IPS-18c (cell line): Measurements from ENCODE around the gene CPZ.

Experiments used
- H3K4me3 ChIP-seq: 2 replicates; pipeline ENCODE4 v1.7.0; 2013; ENCODE audit warnings: low read depth, mild to moderate bottlenecking, low read length, moderate library complexity; ENCODE audit not compliant: insufficient read depth
- H3K9me3 ChIP-seq: one replicate; pipeline ENCODE4 v1.6.1; 2013; ENCODE audit warnings: mild to moderate bottlenecking, low read length, moderate library complexity; ENCODE audit not compliant: control insufficient read depth, insufficient read depth

The CPZ gene

DNA sequence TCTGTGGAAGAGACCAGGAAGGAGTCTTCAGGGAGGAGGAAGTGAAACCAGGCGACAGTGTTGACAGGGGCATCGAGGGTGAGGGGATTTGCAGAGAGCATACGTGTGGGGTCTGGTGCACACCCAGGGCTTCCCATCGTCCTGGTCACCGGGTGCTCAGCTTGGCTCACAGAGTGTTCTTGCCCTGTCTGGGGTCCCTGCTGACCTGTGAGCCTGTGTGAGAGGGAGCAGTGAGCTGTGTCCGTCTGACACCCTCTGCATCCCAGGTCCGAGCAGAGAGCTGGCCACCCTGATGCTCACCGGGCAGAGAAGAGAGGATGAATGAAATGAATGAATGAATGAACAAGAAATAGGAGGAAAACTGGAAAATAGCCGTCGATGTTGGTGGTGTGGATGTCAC is 46.5 kb downstream of the CPZ start:
- no peak overlapping the region for H3K4me3 ChIP-seq
- no peaks in the 10 kb centered on the region for H3K9me3 ChIP-seq

DNA sequence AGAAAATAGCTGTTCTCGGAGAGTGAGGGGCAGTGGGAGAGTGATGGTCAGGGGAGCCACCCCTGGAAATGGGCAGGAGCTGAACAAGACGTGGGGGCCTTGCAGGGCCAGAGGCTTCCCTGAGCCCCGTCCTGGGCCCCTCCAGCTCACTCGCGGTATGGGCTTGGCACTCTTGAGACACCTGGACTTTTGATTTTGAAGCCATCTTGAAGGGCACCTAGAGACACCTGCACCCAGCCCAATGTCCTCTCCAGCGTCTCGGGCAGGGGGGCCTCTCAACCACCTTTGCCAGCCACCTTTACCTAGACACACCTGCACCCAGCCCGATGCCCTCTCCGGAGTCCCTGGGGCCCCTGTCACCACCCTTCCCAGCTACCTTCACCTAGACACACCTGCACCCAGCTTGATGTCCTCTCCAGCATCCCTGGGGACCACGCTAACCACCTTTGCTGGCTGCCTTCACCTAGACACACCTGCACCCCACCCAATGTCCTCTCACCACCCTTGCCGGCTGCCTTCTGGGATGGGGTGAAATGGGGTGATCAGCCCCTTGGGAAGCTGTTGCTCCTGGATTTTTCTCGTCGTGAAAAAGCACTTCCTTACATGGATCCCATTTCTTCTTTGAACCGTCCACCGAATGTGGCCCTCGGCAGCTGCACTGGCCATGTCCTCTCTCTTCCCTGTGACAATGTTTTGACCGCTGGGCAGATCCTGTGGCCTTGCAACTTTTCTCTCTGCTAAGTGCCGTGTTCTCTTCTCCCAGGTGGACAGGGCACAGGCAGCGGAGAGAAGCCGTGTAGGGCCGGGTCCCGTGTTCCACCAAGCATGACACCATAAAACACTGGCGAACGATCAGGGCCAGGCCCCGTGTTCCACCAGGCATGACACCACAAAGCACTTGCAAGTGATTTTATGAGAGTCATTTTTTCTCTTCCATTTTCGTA is 47.5 kb downstream of the CPZ start:
- H3K4me3 ChIP-seq, result no peak overlapping the region
- H3K9me3 ChIP-seq, result no peaks in the 10 kb centered on the region

DNA sequence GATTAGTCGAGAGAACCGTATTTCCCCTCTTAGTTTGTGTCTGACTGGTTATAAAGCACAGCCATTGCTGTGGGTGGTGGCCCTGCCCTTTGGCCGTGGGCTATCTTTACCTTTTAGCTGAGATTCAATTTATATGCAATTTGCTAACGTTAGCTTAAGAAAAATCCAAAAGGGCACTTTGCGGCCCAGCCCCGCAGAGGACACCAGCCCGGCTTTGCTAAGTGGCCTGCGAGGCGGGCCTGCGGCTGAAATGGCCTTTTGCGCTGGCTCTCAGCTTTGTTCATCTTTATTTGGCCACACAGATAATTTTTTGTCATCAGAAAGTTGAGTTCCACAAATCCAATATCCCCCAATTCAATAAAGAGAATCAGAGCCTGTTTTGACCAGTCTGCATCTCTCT is 48.3 kb downstream of the CPZ start:
- H3K4me3 ChIP-seq, result no peak overlapping the region
- no peaks in the 10 kb centered on the region for H3K9me3 ChIP-seq

DNA sequence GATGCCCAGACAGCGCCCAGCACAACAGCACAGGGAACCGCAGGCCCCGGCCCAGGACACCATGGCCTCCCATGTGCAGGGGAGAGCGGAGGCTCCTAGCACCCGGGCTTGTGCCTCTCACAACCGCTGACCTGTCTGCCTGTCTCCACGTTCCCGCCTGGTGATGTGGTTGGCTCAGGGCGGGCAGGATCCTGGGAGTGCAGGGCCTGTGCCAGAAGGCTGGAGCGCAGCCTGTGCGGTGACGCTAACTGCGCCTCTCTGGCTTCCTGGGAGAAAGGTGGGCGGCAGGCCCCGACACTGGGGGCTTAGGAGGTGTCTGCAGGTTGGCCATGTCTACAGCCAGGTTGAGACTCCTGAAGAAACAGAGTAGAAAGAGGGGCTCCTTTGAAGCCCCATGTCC is 48.7 kb downstream of the CPZ start:
- H3K9me3 ChIP-seq, result no peaks in the 10 kb centered on the region
- H3K4me3 ChIP-seq, result no peak overlapping the region

DNA sequence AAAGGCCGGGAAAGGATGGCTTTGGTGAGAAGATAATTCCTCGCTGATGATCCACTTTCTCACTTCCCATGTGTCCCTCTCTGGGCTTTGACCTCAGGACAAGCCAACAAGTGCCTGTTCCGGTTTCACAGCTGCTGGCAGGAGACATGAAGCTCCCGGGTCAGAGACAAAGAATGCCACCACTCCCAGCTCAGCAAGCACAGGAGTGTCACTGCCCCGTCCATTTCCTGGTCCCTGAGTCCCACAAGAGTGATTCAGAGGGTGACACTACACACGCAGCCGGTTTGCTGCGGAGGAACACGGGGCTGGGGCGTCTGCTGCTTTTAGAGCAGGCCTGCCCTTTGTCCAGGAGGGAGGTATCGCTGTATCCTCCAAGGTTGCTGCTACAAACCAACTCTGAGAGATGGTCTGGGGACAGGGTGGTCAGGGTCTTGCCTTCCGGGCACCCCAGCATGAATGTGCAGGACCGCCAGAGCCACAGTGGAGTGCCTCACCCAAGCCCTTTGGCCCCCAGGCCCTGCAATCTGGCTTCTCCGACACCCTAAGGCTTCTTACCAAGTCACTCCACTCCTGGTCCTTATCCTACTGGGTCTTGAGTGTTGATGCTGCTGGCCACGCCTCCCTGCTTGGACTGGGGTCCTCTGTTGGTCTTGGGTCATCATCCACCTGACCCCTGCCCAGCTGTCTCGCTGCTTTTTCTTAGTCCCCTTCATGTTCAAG is 49.5 kb downstream of the CPZ start:
- no peaks in the 10 kb centered on the region for H3K9me3 ChIP-seq

GRCh38 chr4:8642651-8643321 is 50.2 kb downstream of the CPZ start:
- Histone ChIP-seq H3K4me3 (no peak overlapping the region), H3K9me3 (no peaks in the 10 kb centered on the region)

More for the DNA sequence above, 49.5 kb downstream of the CPZ start:
- H3K4me3 ChIP-seq, result no peak overlapping the region

DNA sequence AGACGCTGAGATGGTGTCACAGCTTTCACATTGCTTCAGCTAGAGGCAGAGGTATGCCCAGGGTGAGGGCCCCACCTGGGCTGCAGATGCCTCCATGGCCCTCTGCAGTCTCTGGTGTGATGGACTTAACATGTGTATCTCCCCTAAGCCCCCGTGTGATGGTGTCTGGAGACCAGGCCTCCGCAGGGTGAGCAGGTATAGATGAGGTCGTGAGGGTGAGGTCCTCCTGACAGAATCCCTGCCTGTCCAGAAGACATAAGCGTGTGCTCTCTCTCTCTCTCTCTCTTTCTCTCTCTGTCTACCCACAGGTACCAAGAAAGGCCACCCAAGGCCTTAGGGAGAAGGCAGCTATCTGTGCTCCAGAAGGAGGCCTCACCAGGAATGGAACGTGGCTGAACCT is 50.9 kb downstream of the CPZ start:
- no peak overlapping the region for H3K4me3 ChIP-seq
- no peaks in the 10 kb centered on the region for H3K9me3 ChIP-seq

- Histone ChIP-seq H3K9me3 (no peaks in the 10 kb centered on the region), H3K4me3 (no peak overlapping the region)
Observed at GRCh38 chr4:8643986-8644385, 51.4 kb downstream of the CPZ start.

DNA sequence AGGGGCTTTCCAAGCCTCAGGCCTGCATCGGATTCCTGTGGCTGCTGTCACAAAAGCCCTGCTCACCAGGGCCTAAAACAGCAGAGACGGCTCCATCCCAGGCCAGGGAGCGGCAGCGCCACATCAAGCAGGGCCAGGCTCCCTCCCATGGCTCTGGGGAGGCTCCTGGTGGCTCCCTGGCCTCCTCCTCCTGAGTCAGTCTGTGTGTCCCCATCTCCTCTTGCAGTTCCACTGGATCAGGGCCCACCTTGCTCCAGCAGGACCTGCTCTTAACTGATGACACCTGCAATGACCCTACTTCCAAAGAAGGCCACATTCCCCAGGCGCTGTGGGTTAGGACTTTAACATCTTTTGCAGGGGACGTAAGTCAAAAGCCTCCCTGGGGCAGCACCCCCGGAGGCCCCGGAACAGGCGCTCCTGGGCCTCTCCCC is 51.9 kb downstream of the CPZ start:
- Histone ChIP-seq H3K4me3 (no peak overlapping the region), H3K9me3 (no peaks in the 10 kb centered on the region)

DNA sequence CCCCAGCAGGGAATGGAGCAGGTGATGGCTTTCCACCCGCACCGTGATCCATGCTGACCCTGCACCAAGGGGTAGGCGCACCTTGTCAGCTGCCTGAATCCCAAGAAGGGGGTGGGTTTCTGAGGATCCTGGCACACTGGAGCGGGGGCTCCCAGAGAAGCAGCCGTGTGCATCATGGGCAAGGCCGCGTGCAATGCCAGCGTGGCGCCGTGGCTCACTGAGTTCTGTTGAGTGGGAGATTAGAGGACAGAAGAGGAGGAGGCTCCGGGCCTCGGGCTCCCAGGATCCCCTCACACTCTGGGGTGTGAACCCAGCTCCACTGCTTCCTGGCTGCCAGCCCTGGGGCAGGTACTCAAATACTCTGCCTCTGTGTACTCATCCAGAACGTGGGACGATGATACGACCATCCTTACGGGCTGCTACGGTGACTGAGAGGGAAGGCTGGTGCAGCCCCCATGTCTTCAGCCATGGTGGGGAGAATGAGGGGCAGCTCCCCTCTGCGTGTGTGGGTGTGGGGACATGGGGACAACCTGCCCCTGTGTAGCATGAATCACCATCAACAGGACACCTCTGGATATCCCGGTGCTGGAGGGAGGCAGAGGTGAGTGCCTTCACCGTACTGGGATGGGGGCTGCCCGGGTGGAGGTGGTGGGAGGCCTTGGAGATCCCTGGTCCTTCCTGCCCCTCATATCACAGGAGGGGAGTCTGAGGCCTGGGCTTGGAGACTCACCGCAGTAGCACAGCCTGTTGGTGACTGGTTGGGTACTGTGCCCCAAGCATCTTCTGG is 52.6 kb downstream of the CPZ start:
- H3K9me3 ChIP-seq, result no peaks in the 10 kb centered on the region
- no peak overlapping the region for H3K4me3 ChIP-seq

DNA sequence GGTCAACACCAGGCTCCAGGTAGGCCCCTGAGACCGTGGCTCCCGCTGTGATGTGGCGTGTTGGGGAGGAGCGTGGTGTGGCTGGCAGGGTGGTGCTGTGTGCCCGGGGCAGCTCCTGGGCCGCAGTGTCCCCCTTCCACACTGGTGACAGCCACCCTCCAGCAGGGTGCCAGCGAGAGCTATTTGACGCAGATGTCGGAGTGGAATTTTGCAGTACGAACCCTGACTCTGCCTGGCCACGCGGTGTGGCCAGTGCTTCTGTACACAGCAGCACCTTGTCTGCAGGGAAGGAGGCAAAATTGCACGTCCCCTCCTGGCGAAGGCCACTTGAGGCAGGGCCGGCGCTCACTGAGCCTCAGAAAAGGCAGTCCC is 53.2 kb downstream of the CPZ start:
- Histone ChIP-seq H3K9me3 (no peaks in the 10 kb centered on the region), H3K4me3 (no peak overlapping the region)

DNA sequence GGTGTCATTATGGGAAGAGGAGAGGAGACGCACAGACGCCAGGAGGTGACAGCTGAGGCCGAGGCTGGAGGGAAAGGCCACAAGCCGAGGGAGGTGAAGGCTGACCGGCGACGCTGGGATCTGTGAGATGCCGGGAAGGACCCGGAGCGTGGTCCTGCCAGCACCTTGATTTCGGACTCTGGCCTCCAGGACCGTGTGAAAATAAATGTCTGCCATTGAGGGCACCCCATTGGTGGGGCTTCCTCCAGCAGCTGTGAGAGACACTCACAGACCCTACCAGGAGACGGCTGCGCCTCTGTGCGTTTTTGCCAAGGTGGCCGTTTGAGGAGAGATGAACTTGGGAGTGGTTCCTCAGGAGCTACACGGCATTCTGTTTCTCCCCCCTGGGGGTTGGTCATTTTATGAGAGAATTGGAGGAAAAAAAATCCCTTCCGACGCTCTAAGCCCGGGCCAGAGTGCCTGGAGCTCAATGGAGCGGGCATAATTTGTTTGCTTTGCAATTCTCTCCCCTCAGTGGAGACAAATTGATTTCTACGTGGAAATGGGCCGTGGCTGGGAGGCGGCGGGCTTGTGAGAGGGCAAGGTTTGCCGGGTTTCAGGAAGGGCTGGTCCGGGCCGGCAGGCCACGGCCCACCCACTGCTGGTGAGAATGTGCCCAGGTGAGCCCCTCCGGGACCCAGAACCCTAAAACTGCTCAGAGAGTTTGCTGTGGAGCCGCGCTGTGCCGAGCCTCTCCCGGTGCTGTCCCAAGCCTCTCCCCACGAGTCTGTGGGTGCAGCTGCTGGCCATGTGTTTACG is 53.9 kb downstream of the CPZ start:
- Histone ChIP-seq H3K9me3 (no peaks in the 10 kb centered on the region), H3K4me3 (no peak overlapping the region)

- H3K9me3 ChIP-seq, result no peaks in the 10 kb centered on the region
- no peak overlapping the region for H3K4me3 ChIP-seq
Observed at GRCh38 chr4:8647094-8647570, 54.6 kb downstream of the CPZ start.

GRCh38 chr4:8647626-8648025 is 55.1 kb downstream of the CPZ start:
- Histone ChIP-seq H3K9me3 (no peaks in the 10 kb centered on the region), H3K4me3 (no peak overlapping the region)

DNA sequence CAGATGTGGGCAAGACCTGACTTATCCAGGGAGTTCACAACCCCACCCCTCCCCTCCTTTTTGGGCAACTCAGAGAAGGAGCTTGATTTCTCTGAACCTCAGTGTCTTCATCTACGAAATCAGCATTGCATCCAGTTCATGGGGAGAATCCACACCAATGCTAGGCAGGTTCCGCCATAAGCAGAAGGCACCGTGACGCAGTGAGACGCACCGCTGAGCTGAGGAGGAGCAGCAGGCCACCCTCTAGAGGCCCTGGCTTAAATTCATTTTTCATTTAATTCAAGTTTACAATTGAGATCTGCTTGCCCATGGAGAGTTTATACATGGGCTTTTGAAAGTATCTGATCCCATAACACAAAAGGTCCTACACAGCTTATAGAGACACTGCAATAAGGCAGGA is 55.7 kb downstream of the CPZ start:
- H3K4me3 ChIP-seq, result no peak overlapping the region
- H3K9me3 ChIP-seq, result no peaks in the 10 kb centered on the region

DNA sequence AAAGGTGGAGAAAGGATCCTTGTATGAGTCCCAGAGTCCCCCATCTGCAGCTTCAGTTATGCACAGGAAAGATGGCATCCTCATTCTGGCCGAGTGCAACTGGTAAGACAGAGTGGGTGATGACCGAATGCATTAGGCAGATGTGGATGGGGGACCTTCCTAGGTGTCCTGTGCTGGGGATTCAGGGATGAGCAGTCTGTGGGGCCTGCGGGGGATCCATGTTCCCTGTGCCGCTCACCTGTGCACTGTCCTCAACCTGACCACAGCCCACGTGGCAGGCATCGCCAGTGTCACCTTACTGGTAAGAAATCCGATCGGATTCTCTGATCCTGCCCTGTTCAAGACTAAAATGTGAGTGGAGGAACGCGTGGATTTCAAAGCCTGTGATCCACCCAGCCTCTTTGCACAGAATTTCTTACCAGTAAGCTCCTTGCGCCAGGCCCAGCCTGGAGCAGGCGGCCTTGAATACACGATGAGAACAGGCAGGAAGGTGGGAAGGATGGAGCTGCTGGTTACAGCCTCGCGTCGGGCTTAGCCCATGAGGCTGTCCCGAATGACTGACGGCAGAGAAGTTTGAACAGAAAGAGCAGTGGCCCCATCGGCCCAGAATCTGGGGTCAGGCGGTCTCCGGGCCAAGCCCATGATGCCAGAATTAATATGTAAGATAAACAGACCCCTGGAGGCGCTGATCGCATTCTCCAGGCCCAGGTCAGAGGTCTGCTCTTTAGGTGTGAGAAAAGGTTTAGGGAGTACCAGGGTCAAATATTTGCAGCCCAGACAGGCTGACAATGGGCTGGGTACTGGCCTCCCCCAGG is 56.5 kb downstream of the CPZ start:
- H3K4me3 ChIP-seq, result no peak overlapping the region
- H3K9me3 ChIP-seq, result no peaks in the 10 kb centered on the region
